ENCODE data around the gene PLGRKT. TPM values are rescaled to one million over a fixed set of nuclear protein-coding genes. Genes with fewer than 3 reads are reported as not detected.

Gene PLGRKT
- total RNA-seq, 1 donor from 2014 or later = not detected

GRCh38 chr9:5310851-5311250 lies 126.9 kb downstream of the PLGRKT start:
- DNase-seq (ENCODE audit: low spot score in 2 of 2) = no peak
- Histone ChIP-seq H3K4me1 (no peaks in the 10 kb centered on the region), H3K9me3 (peaks cover 3 to 8% of the 10 kb centered on the region in 2 donors), H3K4me3 (no peak overlapping the region), H3K27ac (no peak overlapping the region), H3K36me3 (no peaks in the 10 kb centered on the region), H3K27me3 (no peaks in the 10 kb centered on the region)
- TF ChIP-seq CTCF (IDR thresholded peaks at IDR 0.05) = no peak
- intact Hi-C loops (cut with DNase I) = no loop called here

Other genes with a start within 250 kb of the PLGRKT start
- gene INSL4, start 206.5 kb downstream of the PLGRKT start, total RNA-seq = not detected
- gene RLN2, start 133.2 kb downstream of the PLGRKT start, total RNA-seq = not detected
- gene RLN1, start 98.0 kb downstream of the PLGRKT start, total RNA-seq = not detected
- gene CD274, start 12.6 kb upstream of the PLGRKT start, total RNA-seq = 23.8 TPM
- 1.1 TPM for gene PDCD1LG2, start 72.6 kb upstream of the PLGRKT start, total RNA-seq
- 46.7 TPM for gene RIC1, start 191.2 kb upstream of the PLGRKT start, total RNA-seq

Data from ascending aorta (tissue), 2 donors.